GM12873 (cell line): ENCODE data around the gene SH3RF3.

ENCODE experiments used
- TF ChIP-seq, protein P1 (sequence below): IDR thresholded peaks from 2 replicates; pipeline ENCODE4 v1.5.1; 2012; ENCODE audit warnings: low read depth, mild to moderate bottlenecking, moderate library complexity, low read length, control low read depth; ENCODE audit not compliant: insufficient read depth; ENCODE audit errors: missing control alignments

The SH3RF3 gene

DNA sequence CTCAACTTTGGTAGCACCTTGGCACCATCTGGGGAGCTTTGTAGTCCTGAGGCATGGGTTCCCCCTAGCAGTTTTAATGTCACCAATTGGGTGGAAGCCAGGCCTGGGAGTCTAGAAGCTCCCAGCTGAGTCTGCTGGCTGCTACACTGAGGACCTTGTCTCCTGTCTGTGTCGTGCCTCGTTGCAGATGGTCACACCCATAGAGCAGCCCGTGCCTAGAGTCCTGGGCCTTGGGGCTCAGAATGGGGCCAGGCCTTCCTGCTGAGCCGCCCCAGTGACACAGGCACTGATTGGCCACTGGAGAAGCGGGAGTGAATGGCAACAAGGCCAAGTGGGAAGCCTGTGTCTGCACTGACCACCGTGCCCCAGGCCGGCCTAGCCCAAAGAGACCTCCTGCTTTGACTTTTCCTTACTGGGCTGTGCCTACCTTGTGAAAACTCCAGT is 113.2 kb downstream of the SH3RF3 start:
- TF ChIP-seq, protein P1, sequence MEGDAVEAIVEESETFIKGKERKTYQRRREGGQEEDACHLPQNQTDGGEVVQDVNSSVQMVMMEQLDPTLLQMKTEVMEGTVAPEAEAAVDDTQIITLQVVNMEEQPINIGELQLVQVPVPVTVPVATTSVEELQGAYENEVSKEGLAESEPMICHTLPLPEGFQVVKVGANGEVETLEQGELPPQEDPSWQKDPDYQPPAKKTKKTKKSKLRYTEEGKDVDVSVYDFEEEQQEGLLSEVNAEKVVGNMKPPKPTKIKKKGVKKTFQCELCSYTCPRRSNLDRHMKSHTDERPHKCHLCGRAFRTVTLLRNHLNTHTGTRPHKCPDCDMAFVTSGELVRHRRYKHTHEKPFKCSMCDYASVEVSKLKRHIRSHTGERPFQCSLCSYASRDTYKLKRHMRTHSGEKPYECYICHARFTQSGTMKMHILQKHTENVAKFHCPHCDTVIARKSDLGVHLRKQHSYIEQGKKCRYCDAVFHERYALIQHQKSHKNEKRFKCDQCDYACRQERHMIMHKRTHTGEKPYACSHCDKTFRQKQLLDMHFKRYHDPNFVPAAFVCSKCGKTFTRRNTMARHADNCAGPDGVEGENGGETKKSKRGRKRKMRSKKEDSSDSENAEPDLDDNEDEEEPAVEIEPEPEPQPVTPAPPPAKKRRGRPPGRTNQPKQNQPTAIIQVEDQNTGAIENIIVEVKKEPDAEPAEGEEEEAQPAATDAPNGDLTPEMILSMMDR: no peak

DNA sequence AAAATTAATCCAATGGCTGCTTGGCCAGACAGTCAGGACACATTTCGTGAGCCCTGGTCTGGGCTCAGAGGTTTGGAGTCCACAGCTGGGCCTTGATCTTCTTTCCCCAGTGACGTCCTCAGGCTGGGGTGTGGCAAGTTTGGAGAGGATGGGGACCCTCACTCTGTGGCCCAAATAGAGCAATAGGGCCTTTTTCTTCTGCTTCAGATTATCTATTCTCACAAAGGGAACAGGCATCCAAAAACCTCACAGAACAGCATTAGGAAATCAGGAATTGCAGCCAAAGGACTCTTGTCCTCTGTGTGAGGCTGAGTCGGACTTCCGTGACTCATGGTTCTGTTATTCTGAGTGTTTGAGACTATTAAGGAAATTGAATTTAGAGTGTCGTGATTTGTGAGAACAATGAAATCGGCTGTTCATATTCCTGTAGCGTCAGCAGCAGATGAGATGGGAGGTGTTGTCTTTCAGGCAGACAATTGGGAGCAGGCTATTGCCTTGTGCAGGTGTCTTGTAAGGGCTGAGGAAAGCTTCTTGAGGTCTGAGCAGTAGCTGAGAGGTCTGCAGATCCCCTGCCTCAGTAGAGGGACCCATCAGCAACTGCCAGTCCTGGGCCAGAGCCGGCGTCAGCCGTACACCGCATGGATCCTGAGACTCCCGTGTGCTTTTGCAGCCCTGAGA is 113.8 kb downstream of the SH3RF3 start:
- TF ChIP-seq, protein P1: no peak

DNA sequence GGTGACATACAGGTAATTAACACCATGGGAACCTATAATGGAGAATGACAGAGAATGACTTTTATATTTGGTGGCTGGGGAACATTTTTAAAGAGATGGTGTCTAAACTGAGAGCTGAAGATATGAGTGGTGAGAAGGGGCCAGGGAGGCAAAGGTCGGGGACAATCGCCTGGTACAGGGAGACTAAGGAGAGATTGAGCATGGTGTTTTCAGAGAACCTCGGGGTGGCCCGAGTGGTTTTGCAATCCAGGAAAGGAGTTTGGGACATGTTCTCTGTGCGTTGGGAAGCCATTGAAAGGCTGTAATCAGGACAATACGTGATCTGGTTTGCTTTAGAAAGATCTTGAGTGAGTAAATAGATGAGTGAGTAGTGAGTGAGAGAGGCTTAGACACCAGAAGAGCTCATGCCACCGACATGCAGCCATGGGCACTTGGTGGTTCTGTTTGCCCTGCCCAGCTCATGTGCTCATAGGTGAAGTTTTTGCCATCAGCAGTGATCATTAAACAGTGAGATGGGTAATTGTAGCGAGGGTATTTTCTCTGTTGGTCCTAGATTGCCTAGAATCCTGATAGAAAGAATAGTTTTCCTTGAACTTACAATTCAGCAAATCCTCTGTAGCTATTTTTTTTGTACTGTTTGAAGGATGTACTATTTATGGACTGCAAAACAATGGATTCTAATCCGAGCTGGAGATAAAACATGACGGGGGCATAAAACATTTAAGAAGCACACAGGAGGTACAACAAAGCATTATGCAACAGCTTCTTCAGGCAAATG is 114.7 kb downstream of the SH3RF3 start:
- TF ChIP-seq, protein P1: no peak

DNA sequence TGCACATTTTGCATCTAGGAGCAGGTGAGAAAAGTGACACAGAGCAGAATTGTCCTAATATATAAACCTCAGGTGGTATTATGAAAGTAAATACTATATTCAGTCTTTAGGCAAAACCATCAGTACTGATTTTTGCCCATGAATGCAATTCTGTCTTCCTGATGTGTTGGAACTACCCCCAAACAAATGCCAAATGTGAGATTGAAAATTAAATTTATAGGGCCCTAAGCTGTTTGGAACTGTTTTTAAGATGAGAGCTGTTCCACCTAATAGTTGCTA is 115.2 kb downstream of the SH3RF3 start:
- TF ChIP-seq, protein P1: no peak

DNA sequence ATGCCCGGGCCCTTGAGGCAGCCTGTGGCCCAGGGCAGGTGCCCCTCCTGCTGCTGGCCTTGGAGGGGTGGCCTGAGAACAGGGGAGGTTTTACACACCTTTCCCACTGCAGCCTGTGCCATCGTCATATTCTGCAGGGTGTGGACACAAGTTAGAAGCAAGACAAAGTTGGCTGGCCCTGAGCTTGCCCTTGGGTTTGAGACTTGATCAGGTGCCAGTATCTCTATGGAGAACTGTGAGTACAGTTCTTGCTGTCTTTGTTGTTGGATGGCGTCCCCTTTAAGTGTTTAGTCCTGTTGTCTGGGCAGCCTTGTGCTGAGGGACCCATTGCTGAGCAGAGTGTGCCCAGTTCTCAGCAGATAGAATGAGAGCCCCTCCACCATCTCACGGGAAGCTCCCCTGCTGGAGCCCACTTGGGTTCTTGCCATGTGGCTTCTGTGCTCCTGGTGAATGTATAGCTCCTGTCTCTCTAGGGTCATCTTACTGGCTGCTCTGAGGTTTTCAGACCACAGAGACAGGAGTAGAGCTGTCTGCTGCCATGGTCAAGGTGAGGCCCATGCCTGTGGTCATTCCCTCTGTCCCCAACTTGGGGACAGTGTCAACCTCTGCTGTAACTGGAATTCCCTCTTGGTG is 115.9 kb downstream of the SH3RF3 start:
- TF ChIP-seq, protein P1: no peak

DNA sequence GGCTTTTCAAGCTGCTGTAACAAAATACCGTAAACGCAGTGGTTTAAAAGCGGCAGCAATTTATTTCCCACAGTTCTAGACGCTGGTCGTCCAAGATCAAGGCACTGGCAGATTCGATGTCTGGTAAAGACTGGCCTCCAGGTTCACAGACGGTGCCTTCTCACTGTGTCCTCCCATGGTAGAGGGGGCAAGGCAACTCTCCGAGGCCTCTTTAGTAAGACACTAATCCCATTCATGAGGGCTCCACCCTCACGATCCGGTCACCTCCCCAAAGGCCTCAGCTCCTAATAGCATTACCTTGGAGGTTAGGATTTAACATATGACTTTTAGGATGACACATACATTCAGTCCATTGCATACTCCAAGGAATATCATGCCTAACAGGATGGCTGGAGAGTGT is 117.2 kb downstream of the SH3RF3 start:
- TF ChIP-seq, protein P1: no peak

DNA sequence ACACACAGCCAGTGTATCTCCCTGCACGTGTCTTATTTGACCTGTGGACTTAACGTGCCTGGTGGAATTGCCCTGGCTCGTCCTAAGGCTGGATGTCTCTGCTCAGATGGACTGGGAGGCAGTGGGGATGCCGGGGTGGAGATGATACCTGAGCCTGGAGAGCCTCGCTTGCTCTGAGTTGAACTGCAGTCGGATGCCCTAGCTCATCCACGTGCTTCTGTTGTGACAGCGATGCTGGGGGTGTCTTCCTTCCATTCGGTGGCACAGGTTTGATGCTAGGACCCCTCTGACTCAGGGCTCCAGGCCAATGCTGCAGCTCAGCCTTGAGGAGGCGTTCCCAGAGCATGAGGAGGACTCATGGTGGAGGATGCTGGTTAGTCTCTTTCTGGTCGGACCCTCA is 117.6 kb downstream of the SH3RF3 start:
- TF ChIP-seq, protein P1: no peak
